ENCODE results near the gene MLKL.

DNA sequence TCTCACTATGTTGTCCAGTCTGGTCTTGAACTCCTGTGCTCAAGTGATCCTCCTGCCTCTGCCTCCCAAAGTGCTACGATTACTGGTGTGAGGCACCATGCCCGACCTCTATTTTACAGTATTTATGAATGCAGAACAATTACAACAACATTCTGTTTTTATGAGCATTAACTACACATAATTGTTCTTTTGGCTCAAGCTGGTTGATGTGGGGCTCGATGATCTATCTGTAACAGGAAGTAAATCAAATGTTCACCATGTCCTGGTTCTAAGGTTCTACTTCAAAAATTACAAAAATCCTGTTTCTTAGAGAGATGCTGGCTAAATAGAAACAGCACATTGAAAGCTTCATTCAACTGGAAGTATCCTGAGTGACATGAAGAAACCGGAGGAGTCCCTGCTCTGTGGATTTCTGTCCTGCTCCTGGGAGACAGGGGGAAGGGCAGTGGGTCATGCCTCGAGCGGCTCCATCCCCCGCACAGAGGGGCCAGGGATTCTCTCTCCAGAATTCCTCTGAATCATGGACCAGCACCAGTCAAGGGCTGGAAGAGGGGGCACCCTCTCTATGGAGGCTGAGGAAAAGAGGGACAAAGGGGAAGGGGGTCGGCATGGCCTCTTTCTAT, 42.5 kb upstream of the MLKL start:
- TF ChIP-seq EZH2 (IDR thresholded peaks at IDR 0.05; ENCODE audit: borderline replicate concordance, low read depth, low read length, severe bottlenecking) = no peak
- TF ChIP-seq, protein P1, sequence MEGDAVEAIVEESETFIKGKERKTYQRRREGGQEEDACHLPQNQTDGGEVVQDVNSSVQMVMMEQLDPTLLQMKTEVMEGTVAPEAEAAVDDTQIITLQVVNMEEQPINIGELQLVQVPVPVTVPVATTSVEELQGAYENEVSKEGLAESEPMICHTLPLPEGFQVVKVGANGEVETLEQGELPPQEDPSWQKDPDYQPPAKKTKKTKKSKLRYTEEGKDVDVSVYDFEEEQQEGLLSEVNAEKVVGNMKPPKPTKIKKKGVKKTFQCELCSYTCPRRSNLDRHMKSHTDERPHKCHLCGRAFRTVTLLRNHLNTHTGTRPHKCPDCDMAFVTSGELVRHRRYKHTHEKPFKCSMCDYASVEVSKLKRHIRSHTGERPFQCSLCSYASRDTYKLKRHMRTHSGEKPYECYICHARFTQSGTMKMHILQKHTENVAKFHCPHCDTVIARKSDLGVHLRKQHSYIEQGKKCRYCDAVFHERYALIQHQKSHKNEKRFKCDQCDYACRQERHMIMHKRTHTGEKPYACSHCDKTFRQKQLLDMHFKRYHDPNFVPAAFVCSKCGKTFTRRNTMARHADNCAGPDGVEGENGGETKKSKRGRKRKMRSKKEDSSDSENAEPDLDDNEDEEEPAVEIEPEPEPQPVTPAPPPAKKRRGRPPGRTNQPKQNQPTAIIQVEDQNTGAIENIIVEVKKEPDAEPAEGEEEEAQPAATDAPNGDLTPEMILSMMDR (IDR thresholded peaks at IDR 0.05; ENCODE audit: borderline replicate concordance, extremely low read depth, low read length, poor library complexity, severe bottlenecking) = no peak
